Lung (tissue), 12 donors: ENCODE results near the gene TTC28. TPM values are rescaled to one million over a fixed set of nuclear protein-coding genes. Genes with fewer than 3 reads are reported as not detected.

Experiments used
- ATAC-seq: fragments of 200-7000 bp; cut with Tn5 transposase; one replicate; pipeline ENCODE4 v1.9.1; 2020; ENCODE audit warnings: moderate number of reproducible peaks; ENCODE audit not compliant: insufficient read depth, low FRiP score
- DNase-seq, 3 donors: peaks; one replicate each; pipeline ENCODE4 v3.0.0-alpha.2; 2013 to 2017
- H3K27ac ChIP-seq, 2 donors: one replicate each; pipeline ENCODE4 v1.5.1; 2013; ENCODE audit warnings: mild to moderate bottlenecking in 2 of 2, moderate library complexity in 2 of 2, control low read depth in 1 of 2, inconsistent platforms in 1 of 2, low read depth in 1 of 2, low read length in 1 of 2
- H3K27me3 ChIP-seq, 3 donors: one replicate each; pipeline ENCODE4 v1.5.1; 2013; ENCODE audit warnings: low read length in 2 of 3; ENCODE audit not compliant: control insufficient read depth in 3 of 3, insufficient read depth in 3 of 3
- H3K36me3 ChIP-seq, 4 donors: one replicate each; pipeline ENCODE4 v1.5.1; 2013; ENCODE audit warnings: low read length in 4 of 4, mild to moderate bottlenecking in 1 of 4, moderate library complexity in 1 of 4; ENCODE audit not compliant: control insufficient read depth in 4 of 4, insufficient read depth in 4 of 4
- H3K4me1 ChIP-seq, 5 donors: one replicate each; pipeline ENCODE4 v1.5.1; 2013; ENCODE audit warnings: low read length in 5 of 5, mild to moderate bottlenecking in 2 of 5, moderate library complexity in 1 of 5; ENCODE audit not compliant: control insufficient read depth in 5 of 5, insufficient read depth in 5 of 5
- H3K4me3 ChIP-seq: one replicate; pipeline ENCODE4 v1.5.1; 2013; ENCODE audit warnings: mild to moderate bottlenecking, control low read depth, moderate library complexity
- H3K9ac ChIP-seq, 2 donors: one replicate each; pipeline ENCODE4 v1.5.1; 2013; ENCODE audit warnings: low read length in 2 of 2, control low read depth in 1 of 2; ENCODE audit not compliant: insufficient read depth in 1 of 2
- H3K9me3 ChIP-seq, 4 donors: one replicate each; pipeline ENCODE4 v1.5.1; 2013; ENCODE audit warnings: low read length in 3 of 4, mild to moderate bottlenecking in 1 of 4, moderate library complexity in 1 of 4; ENCODE audit not compliant: control insufficient read depth in 4 of 4, insufficient read depth in 3 of 4
- CTCF ChIP-seq: IDR thresholded peaks from 2 replicates; pipeline ENCODE4 v1.5.1; 2012; ENCODE audit warnings: mild to moderate bottlenecking; ENCODE audit errors: control extremely low read depth, extremely low read depth
- WGBS, 2 donors: extraction: QIAGEN DNeasy Blood & Tissue Kit; methylation state at CpG; one replicate each; pipeline ENCODE4 v1.1.7; 2013; 5-methylcytosine and 5-hydroxymethylcytosine counted together
- polyA plus RNA-seq, 2 donors: library from polyadenylated mRNA; stranded (reverse); fragments of 200-250 nt; gene quantifications; one replicate each; pipeline ENCODE4 v1.2.1, GENCODE V29; 2013
- total RNA-seq, 2 donors: library from RNA; depleted of rRNA in 1 of 2; stranded (reverse); fragments of >200 nt in 1 of 2; gene quantifications; one replicate each; pipeline ENCODE4 v1.2.1, GENCODE V29; 2014 to 2021
- donor health status: control.
- donor health status: control.
- donor health status: Bipolar disorder and iron deficiency.
- donor health status: healthy.
- donor health status: DM: yes; HTN: yes; CAD: no.

The TTC28 gene
- total and polyA plus RNA-seq, 4 donors: 4.7 to 72.2 (median 24.8) TPM

- no peak overlapping the region for H3K27ac ChIP-seq
- no peak for TF ChIP-seq CTCF
Observed at GRCh38 chr22:28341001-28341400, 338.6 kb downstream of the TTC28 start.

GRCh38 chr22:28333088-28333487 lies 346.6 kb downstream of the TTC28 start:
- H3K4me1 ChIP-seq: peaks cover 0 to 10% (median 5%) of the 10 kb centered on the region in 5 donors
- H3K9ac ChIP-seq: no peak overlapping the region
- no peaks in the 10 kb centered on the region for H3K36me3 ChIP-seq
- no peaks in the 10 kb centered on the region for H3K27me3 ChIP-seq
- WGBS, 2 donors: 59 to 77% methylated on average over 1 of the region's 1 CpG
- no peak for DNase-seq
- no peaks in the 10 kb centered on the region for H3K9me3 ChIP-seq
- no peak overlapping the region for H3K4me3 ChIP-seq
- TF ChIP-seq CTCF: no peak
- ATAC-seq: no peak
- no peak overlapping the region for H3K27ac ChIP-seq

More at GRCh38 chr22:28341001-28341400, 338.6 kb downstream of the TTC28 start:
- Histone ChIP-seq H3K4me1 (peaks cover 2 to 9% (median 4%) of the 10 kb centered on the region in 5 donors), H3K36me3 (no peaks in the 10 kb centered on the region), H3K9ac (no peak overlapping the region), H3K4me3 (no peak overlapping the region), H3K9me3 (no peaks in the 10 kb centered on the region), H3K27me3 (no peaks in the 10 kb centered on the region)
- DNase-seq: peak in 1 of 3 donors; percentile 24
- no peak for ATAC-seq

GRCh38 chr22:28332410-28332809 lies 347.2 kb downstream of the TTC28 start:
- no peaks in the 10 kb centered on the region for H3K36me3 ChIP-seq
- TF ChIP-seq CTCF: no peak
- no peaks in the 10 kb centered on the region for H3K27me3 ChIP-seq
- H3K4me3 ChIP-seq: no peak overlapping the region
- DNase-seq (no peak), ATAC-seq (no peak)
- H3K9me3 ChIP-seq: no peaks in the 10 kb centered on the region
- no peak overlapping the region for H3K9ac ChIP-seq
- 37 to 54% methylated on average over 1 of the region's 1 CpG for WGBS, 2 donors
- peaks cover 0 to 10% (median 5%) of the 10 kb centered on the region in 5 donors for H3K4me1 ChIP-seq
- H3K27ac ChIP-seq: no peak overlapping the region

- H3K27me3 ChIP-seq: no peaks in the 10 kb centered on the region
- no peak overlapping the region for H3K9ac ChIP-seq
- no peaks in the 10 kb centered on the region for H3K9me3 ChIP-seq
- H3K4me1 ChIP-seq: peaks cover 0 to 10% (median 5%) of the 10 kb centered on the region in 5 donors
- TF ChIP-seq CTCF: no peak
- H3K4me3 ChIP-seq: no peak overlapping the region
- ATAC-seq (no peak), DNase-seq (no peak)
- no peaks in the 10 kb centered on the region for H3K36me3 ChIP-seq
- no peak overlapping the region for H3K27ac ChIP-seq
Observed at GRCh38 chr22:28331695-28332094, 347.9 kb downstream of the TTC28 start.
